ENCODE data around the gene ACTN4. TPM values are rescaled to one million over a fixed set of nuclear protein-coding genes. Genes with fewer than 3 reads are reported as not detected.
"Not testable (repeated sequence)": the region's sequence is repeated elsewhere in the genome, so short reads cannot be mapped to it uniquely, and the experiment has no call there.

The ACTN4 gene
- total RNA-seq, 1 experiment from 2014 or later: 506 TPM

GRCh38 chr19:38745316-38745715 is 97.9 kb downstream of the ACTN4 start:
- TF ChIP-seq NFE2L1 (CRISPR knock-in tag; IDR thresholded peaks at IDR 0.05): no peak
- no peak for TF ChIP-seq JAZF1 (CRISPR knock-in tag; IDR thresholded peaks at IDR 0.05)
- no peak for TF ChIP-seq NR3C1 (CRISPR knock-in tag; conservative IDR thresholded peaks at IDR 0.05; ENCODE audit: low read depth)
- no peak for TF ChIP-seq ZNF396 (CRISPR knock-in tag; IDR thresholded peaks at IDR 0.05; ENCODE audit: borderline replicate concordance)
- no peak for TF ChIP-seq TEAD4 (CRISPR knock-in tag; IDR thresholded peaks at IDR 0.05)
- no peak for TF ChIP-seq SMAD3 (CRISPR knock-in tag; IDR thresholded peaks at IDR 0.05; ENCODE audit: borderline replicate concordance)
- no peak for TF ChIP-seq GABPB1 (CRISPR knock-in tag; IDR thresholded peaks at IDR 0.05)
- TF ChIP-seq TEAD1 (CRISPR knock-in tag; IDR thresholded peaks at IDR 0.05): no peak
- no peak for TF ChIP-seq SP1 (CRISPR knock-in tag; conservative IDR thresholded peaks at IDR 0.05)
- DNase-seq (ENCODE audit: low spot score) (no peak), ATAC-seq (peak; percentile 22; the same call in 1 of the 2 replicates)
- Mint-ChIP-seq H3K4me3 (no peak overlapping the region), H3K9me3 (no peaks in the 10 kb centered on the region), H3K27me3 (ENCODE audit: low read depth) (peaks cover 17% of the 10 kb centered on the region), H3K27ac (no peak overlapping the region), H3K36me3 (no peaks in the 10 kb centered on the region), H3K4me1 (no peaks in the 10 kb centered on the region)
- CTCF ChIA-PET: interaction anchor here (1.4 to 2.0 kb wide), 2 partner anchors 24 to 109 kb away, joined by 3 to 11 read pairs; no protein-coding TSS in a partner anchor
- POLR2A ChIA-PET: no interaction called here

- H3K36me3 Mint-ChIP-seq; DNase-seq (ENCODE audit: low spot score); POLR2A ChIA-PET; H3K9me3 Mint-ChIP-seq; CTCF ChIA-PET; H3K4me1 Mint-ChIP-seq; H3K4me3 Mint-ChIP-seq; ATAC-seq; H3K27ac Mint-ChIP-seq: not testable (repeated sequence)
- H3K27me3 Mint-ChIP-seq (ENCODE audit: low read depth): peaks cover 21% of the 10 kb centered on the region
These were observed 106.3 kb downstream of the ACTN4 start for GRCh38 chr19:38753783-38754182.

- ATAC-seq; POLR2A ChIA-PET; H3K4me1 Mint-ChIP-seq; CTCF ChIA-PET; H3K4me3 Mint-ChIP-seq; DNase-seq (ENCODE audit: low spot score); H3K36me3 Mint-ChIP-seq; H3K27ac Mint-ChIP-seq; H3K9me3 Mint-ChIP-seq: not testable (repeated sequence)
- peaks cover 21% of the 10 kb centered on the region for H3K27me3 Mint-ChIP-seq (ENCODE audit: low read depth)
These were observed 106.7 kb downstream of the ACTN4 start for GRCh38 chr19:38754196-38754595.

GRCh38 chr19:38759590-38760003 is 112.1 kb downstream of the ACTN4 start:
- CTCF ChIA-PET: interaction anchor here (1.7 kb wide), 1 partner anchor 122 kb away, joined by 5 read pairs; no protein-coding TSS in a partner anchor
- Mint-ChIP-seq H3K27me3 (ENCODE audit: low read depth) (peaks cover 3% of the 10 kb centered on the region; the same call in 1 of the 2 replicates), H3K9me3 (peaks cover 4% of the 10 kb centered on the region; the same call in 1 of the 2 replicates), H3K36me3 (no peaks in the 10 kb centered on the region), H3K4me1 (no peaks in the 10 kb centered on the region), H3K4me3 (no peak overlapping the region), H3K27ac (no peak overlapping the region)
- DNase-seq (ENCODE audit: low spot score) (no peak), ATAC-seq (no peak)
- TF ChIP-seq GABPB1 (CRISPR knock-in tag; IDR thresholded peaks at IDR 0.05) (peak; percentile 54; the same call in 1 of the 2 replicates), ZBTB21 (CRISPR knock-in tag; IDR thresholded peaks at IDR 0.05; ENCODE audit: borderline replicate concordance) (no peak), MXD4 (CRISPR knock-in tag; IDR thresholded peaks at IDR 0.05; ENCODE audit: borderline replicate concordance) (no peak), NFYB (CRISPR knock-in tag; conservative IDR thresholded peaks at IDR 0.05; ENCODE audit: low read depth) (no peak), NR1H2 (CRISPR knock-in tag; IDR thresholded peaks at IDR 0.05) (no peak)
- POLR2A ChIA-PET: no interaction called here

- POLR2A ChIA-PET: interaction anchor here (0.6 kb wide), 1 partner anchor 92 kb away, joined by 3 read pairs; no protein-coding TSS in a partner anchor
- not testable (repeated sequence) for H3K36me3 Mint-ChIP-seq; ATAC-seq; H3K27ac Mint-ChIP-seq; DNase-seq (ENCODE audit: low spot score); H3K9me3 Mint-ChIP-seq; H3K4me3 Mint-ChIP-seq; H3K4me1 Mint-ChIP-seq; H3K27me3 Mint-ChIP-seq (ENCODE audit: low read depth)
- CTCF ChIA-PET: interaction anchor here (0.9 to 1.7 kb wide), 3 partner anchors 9 to 124 kb away, joined by 3 to 10 read pairs (median 5); no protein-coding TSS in a partner anchor
These were observed 113.5 kb downstream of the ACTN4 start for GRCh38 chr19:38760805-38761517.

- H3K4me3 Mint-ChIP-seq; H3K27me3 Mint-ChIP-seq (ENCODE audit: low read depth); H3K4me1 Mint-ChIP-seq; H3K36me3 Mint-ChIP-seq; H3K27ac Mint-ChIP-seq; H3K9me3 Mint-ChIP-seq; ATAC-seq; DNase-seq (ENCODE audit: low spot score): not testable (repeated sequence)
- ChIA-PET CTCF (interaction anchor here (0.9 to 2.1 kb wide), 3 partner anchors 8 to 169 kb away, joined by 3 to 10 read pairs (median 6); partner anchors contain the start of genes MRPS12 and SARS2), POLR2A (interaction anchor here (0.6 kb wide), 1 partner anchor 91 kb away, joined by 3 read pairs; no protein-coding TSS in a partner anchor)
These were observed 114.5 kb downstream of the ACTN4 start for GRCh38 chr19:38761884-38762389.
